SK-N-SH treated with all-trans-retinoic acid at 6 μM for 48 hours (cell line): ENCODE results near the gene MVK.

Experiments used
- ATAC-seq: fragments of 200-7000 bp; cut with Tn5 transposase; 3 replicates; pipeline ENCODE4 v1.9.1; 2020; ENCODE audit warnings: mild to moderate bottlenecking, moderate library complexity
- ARNTL ChIP-seq: fragments of 450-650 bp; formaldehyde crosslinking; IDR thresholded peaks from 2 replicates; pipeline ENCODE4 v1.5.0; 2020; ENCODE audit warnings: low read depth, mild to moderate bottlenecking, moderate library complexity, borderline replicate concordance
- BACH2 ChIP-seq: fragments of 250-450 bp; sonication (Bioruptor Pico); IDR thresholded peaks from 2 replicates; pipeline ENCODE4 v1.9.0; 2021; ENCODE audit warnings: mild to moderate bottlenecking, borderline replicate concordance
- CSDC2 ChIP-seq: fragments of 250-450 bp; sonication (Bioruptor Pico); IDR thresholded peaks from 2 replicates; pipeline ENCODE4 v1.5.0; 2020; ENCODE audit warnings: mild to moderate bottlenecking, moderate library complexity
- ESRRG ChIP-seq: fragments of 250-450 bp; sonication (Bioruptor Pico); IDR thresholded peaks from 2 replicates; pipeline ENCODE4 v1.6.1; 2021; ENCODE audit warnings: mild to moderate bottlenecking
- GLIS3 ChIP-seq: fragments of 250-450 bp; sonication (Bioruptor Pico); IDR thresholded peaks from 2 replicates; pipeline ENCODE4 v1.5.0; 2020; ENCODE audit warnings: mild to moderate bottlenecking, moderate library complexity
- ISL1 ChIP-seq: fragments of 250-450 bp; sonication (Bioruptor Pico); IDR thresholded peaks from 2 replicates; pipeline ENCODE4 v2.1.2; 2022; ENCODE audit warnings: mild to moderate bottlenecking, moderate library complexity
- OSR1 ChIP-seq: fragments of 250-450 bp; sonication (Bioruptor Pico); IDR thresholded peaks from 2 replicates; pipeline ENCODE4 v1.8.0; 2022; ENCODE audit warnings: moderate library complexity, mild to moderate bottlenecking, inconsistent platforms
- PPARA ChIP-seq: fragments of 250-450 bp; sonication (Bioruptor Pico); IDR thresholded peaks from 2 replicates; pipeline ENCODE4 v1.5.0; 2020; ENCODE audit warnings: mild to moderate bottlenecking, borderline replicate concordance
- RARB ChIP-seq: fragments of 250-450 bp; sonication (Bioruptor Pico); IDR thresholded peaks from 2 replicates; pipeline ENCODE4 v1.8.0; 2021; ENCODE audit warnings: mild to moderate bottlenecking, moderate library complexity
- SNAI2 ChIP-seq: fragments of 250-450 bp; sonication (Bioruptor Pico); IDR thresholded peaks from 2 replicates; pipeline ENCODE4 v1.5.0; 2020; ENCODE audit warnings: mild to moderate bottlenecking, moderate library complexity
- TCF4 ChIP-seq: fragments of 250-450 bp; sonication (Bioruptor Pico); IDR thresholded peaks from 2 replicates; pipeline ENCODE4 v1.8.0; 2021; ENCODE audit warnings: mild to moderate bottlenecking, moderate library complexity, borderline replicate concordance
- TOX ChIP-seq: fragments of 250-450 bp; sonication (Bioruptor Pico); IDR thresholded peaks from 2 replicates; pipeline ENCODE4 v1.8.0; 2021; ENCODE audit warnings: mild to moderate bottlenecking, moderate library complexity, borderline replicate concordance
- ZC3H10 ChIP-seq: fragments of 250-450 bp; sonication (Bioruptor Pico); IDR thresholded peaks from 2 replicates; pipeline ENCODE4 v1.5.1; 2021; ENCODE audit warnings: mild to moderate bottlenecking, moderate library complexity
- ZNF70 ChIP-seq: fragments of 450-650 bp; formaldehyde crosslinking; IDR thresholded peaks from 2 replicates; pipeline ENCODE4 v1.5.0; 2020; ENCODE audit warnings: mild to moderate bottlenecking, moderate library complexity
- ZNF8 ChIP-seq: fragments of 450-650 bp; formaldehyde crosslinking; IDR thresholded peaks from 2 replicates; pipeline ENCODE4 v1.5.0; 2020; ENCODE audit warnings: mild to moderate bottlenecking, moderate library complexity
- TF ChIP-seq, protein P1 (sequence below): fragments of 250-450 bp; sonication (Bioruptor Pico); IDR thresholded peaks from 2 replicates; pipeline ENCODE4 v1.8.0; 2021; ENCODE audit warnings: low read depth, mild to moderate bottlenecking, moderate library complexity, borderline replicate concordance
- TF ChIP-seq, protein P2 (sequence below): fragments of 250-450 bp; sonication (Bioruptor Pico); IDR thresholded peaks from 2 replicates; pipeline ENCODE4 v1.5.0; 2020; ENCODE audit warnings: mild to moderate bottlenecking, moderate library complexity
- TF ChIP-seq, protein P3 (sequence below): fragments of 250-450 bp; sonication (Bioruptor Pico); IDR thresholded peaks from 2 replicates; pipeline ENCODE4 v1.5.1; 2020; ENCODE audit warnings: low read depth, mild to moderate bottlenecking, moderate library complexity
- TF ChIP-seq, protein P4 (sequence below): fragments of 250-450 bp; sonication (Bioruptor Pico); IDR thresholded peaks from 2 replicates; pipeline ENCODE4 v1.5.1; 2021; ENCODE audit warnings: mild to moderate bottlenecking, moderate library complexity

The MVK gene

DNA sequence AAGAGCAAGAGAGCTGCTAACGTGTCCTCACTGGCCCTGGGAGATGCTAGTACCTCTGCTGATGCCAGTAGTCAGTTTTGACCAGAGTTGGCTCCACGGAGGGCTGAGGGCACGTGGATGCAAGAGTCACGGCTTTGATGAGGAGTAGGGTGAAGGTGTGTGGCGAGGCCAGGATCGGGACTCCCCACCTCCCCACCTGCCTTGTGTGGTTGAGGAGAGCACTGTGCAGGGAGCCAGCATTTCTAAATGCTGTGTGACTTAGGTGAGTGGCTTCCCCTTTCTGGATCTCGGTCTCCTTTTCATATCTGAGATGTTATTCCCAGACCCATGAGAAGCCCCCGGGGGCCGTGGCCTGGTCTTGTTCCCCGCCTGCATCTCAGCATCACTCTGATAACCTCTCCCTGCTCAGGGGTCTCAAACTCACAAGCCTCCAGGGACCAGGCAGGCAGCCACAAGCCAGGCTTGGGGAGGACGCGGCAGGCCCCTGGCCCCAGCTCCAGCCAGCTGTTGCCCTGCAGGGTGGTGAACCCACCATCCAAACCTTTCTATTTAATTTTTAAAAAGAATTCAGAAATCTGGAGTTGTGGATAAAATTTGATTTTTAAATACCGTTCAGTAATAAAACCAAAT lies 32.1 kb downstream of the MVK start:
- no peak for ATAC-seq
- TF ChIP-seq OSR1 (no peak), GLIS3 (CRISPR knock-in tag) (no peak)
- TF ChIP-seq, protein P1, sequence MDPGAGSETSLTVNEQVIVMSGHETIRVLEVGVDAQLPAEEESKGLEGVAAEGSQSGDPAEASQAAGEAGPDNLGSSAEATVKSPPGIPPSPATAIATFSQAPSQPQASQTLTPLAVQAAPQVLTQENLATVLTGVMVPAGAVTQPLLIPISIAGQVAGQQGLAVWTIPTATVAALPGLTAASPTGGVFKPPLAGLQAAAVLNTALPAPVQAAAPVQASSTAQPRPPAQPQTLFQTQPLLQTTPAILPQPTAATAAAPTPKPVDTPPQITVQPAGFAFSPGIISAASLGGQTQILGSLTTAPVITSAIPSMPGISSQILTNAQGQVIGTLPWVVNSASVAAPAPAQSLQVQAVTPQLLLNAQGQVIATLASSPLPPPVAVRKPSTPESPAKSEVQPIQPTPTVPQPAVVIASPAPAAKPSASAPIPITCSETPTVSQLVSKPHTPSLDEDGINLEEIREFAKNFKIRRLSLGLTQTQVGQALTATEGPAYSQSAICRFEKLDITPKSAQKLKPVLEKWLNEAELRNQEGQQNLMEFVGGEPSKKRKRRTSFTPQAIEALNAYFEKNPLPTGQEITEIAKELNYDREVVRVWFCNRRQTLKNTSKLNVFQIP (CRISPR knock-in tag): no peak

DNA sequence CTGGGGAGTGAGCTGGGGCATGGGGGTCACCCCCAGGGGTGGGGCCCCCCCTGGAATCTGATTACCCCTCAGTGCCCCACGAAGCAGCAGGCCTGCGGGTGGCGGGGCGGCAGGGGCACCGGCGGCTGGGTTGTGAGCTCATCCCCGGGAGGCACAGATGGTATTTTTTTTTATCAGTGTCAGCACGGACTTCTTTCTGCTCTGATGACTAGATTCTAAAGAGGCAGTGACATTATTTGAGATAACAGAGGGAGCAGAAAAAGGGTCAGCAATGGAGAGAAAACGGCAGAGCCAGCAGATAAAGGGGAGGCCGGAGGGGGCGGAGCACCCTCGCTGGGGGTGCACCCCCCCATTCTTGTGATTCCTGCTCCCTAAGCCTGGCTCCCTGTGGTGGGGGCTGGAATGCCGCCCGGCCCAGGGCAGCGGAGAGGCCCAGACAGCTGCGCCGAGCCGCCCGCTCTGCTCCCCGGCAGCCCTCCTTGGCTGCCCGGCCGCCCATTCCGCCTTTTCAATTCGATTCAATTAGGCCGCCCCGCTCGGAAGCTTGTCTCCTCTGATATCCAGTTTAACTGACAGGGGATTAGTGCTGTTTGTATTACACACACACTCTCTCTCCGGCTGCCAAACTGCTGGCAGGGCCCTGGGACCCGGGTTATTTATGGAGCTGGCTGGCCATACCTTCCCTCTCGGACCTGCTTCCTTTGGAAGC lies 32.9 kb downstream of the MVK start:
- TF ChIP-seq PPARA (CRISPR knock-in tag) (no peak), TOX (CRISPR knock-in tag) (no peak), ISL1 (CRISPR knock-in tag) (no peak), OSR1 (no peak), SNAI2 (CRISPR knock-in tag) (no peak), GLIS3 (CRISPR knock-in tag) (no peak), ARNTL (no peak), ZC3H10 (CRISPR knock-in tag) (no peak), TCF4 (CRISPR knock-in tag) (peak; percentile 64; the same call in 1 of the 2 replicates), ZNF8 (CRISPR knock-in tag) (no peak), ESRRG (no peak), ZNF70 (CRISPR knock-in tag) (no peak)
- TF ChIP-seq, protein P2, sequence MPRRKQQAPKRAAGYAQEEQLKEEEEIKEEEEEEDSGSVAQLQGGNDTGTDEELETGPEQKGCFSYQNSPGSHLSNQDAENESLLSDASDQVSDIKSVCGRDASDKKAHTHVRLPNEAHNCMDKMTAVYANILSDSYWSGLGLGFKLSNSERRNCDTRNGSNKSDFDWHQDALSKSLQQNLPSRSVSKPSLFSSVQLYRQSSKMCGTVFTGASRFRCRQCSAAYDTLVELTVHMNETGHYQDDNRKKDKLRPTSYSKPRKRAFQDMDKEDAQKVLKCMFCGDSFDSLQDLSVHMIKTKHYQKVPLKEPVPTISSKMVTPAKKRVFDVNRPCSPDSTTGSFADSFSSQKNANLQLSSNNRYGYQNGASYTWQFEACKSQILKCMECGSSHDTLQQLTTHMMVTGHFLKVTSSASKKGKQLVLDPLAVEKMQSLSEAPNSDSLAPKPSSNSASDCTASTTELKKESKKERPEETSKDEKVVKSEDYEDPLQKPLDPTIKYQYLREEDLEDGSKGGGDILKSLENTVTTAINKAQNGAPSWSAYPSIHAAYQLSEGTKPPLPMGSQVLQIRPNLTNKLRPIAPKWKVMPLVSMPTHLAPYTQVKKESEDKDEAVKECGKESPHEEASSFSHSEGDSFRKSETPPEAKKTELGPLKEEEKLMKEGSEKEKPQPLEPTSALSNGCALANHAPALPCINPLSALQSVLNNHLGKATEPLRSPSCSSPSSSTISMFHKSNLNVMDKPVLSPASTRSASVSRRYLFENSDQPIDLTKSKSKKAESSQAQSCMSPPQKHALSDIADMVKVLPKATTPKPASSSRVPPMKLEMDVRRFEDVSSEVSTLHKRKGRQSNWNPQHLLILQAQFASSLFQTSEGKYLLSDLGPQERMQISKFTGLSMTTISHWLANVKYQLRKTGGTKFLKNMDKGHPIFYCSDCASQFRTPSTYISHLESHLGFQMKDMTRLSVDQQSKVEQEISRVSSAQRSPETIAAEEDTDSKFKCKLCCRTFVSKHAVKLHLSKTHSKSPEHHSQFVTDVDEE (CRISPR knock-in tag): peak; percentile 88
- TF ChIP-seq, protein P3, sequence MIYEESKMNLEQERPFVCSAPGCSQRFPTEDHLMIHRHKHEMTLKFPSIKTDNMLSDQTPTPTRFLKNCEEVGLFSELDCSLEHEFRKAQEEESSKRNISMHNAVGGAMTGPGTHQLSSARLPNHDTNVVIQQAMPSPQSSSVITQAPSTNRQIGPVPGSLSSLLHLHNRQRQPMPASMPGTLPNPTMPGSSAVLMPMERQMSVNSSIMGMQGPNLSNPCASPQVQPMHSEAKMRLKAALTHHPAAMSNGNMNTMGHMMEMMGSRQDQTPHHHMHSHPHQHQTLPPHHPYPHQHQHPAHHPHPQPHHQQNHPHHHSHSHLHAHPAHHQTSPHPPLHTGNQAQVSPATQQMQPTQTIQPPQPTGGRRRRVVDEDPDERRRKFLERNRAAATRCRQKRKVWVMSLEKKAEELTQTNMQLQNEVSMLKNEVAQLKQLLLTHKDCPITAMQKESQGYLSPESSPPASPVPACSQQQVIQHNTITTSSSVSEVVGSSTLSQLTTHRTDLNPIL (CRISPR knock-in tag): no peak
- peak; percentile 55 for ATAC-seq

GRCh38 chr12:109607618-109608017 lies 34.0 kb downstream of the MVK start:
- TF ChIP-seq SNAI2 (CRISPR knock-in tag) (no peak), BACH2 (CRISPR knock-in tag) (no peak), TCF4 (CRISPR knock-in tag) (no peak)
- no peak for ATAC-seq

GRCh38 chr12:109608270-109608669 lies 34.7 kb downstream of the MVK start:
- ATAC-seq: no peak
- TF ChIP-seq ZNF8 (CRISPR knock-in tag) (no peak), PPARA (CRISPR knock-in tag) (no peak), SNAI2 (CRISPR knock-in tag) (no peak), GLIS3 (CRISPR knock-in tag) (no peak), TCF4 (CRISPR knock-in tag) (no peak), RARB (CRISPR knock-in tag) (no peak), CSDC2 (CRISPR knock-in tag) (no peak), ARNTL (no peak)
- TF ChIP-seq, protein P4, sequence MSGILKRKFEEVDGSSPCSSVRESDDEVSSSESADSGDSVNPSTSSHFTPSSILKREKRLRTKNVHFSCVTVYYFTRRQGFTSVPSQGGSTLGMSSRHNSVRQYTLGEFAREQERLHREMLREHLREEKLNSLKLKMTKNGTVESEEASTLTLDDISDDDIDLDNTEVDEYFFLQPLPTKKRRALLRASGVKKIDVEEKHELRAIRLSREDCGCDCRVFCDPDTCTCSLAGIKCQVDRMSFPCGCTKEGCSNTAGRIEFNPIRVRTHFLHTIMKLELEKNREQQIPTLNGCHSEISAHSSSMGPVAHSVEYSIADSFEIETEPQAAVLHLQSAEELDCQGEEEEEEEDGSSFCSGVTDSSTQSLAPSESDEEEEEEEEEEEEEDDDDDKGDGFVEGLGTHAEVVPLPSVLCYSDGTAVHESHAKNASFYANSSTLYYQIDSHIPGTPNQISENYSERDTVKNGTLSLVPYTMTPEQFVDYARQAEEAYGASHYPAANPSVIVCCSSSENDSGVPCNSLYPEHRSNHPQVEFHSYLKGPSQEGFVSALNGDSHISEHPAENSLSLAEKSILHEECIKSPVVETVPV (CRISPR knock-in tag): no peak
- TF ChIP-seq, protein P2 (CRISPR knock-in tag): no peak
